ENCODE measurements around the gene FHAD1.

GRCh38 chr1:15435239-15436077 lies 188.4 kb downstream of the FHAD1 start:
- no peak for TF ChIP-seq REST (IDR thresholded peaks at IDR 0.05; ENCODE audit: insufficient read depth in 1 of 2, low read depth in 2 of 2, low read length in 2 of 2)
- no peak for TF ChIP-seq TAF1 (IDR thresholded peaks at IDR 0.05; ENCODE audit: borderline replicate concordance, insufficient read depth, low read length)
